ENCODE measurements around the gene PANX2. TPM values are rescaled to one million over a fixed set of nuclear protein-coding genes. Genes with fewer than 3 reads are reported as not detected.

PANX2 gene
- total RNA-seq, 4 donors from 2014 or later = 0.40 to 0.83 TPM; not detected in 2

DNA sequence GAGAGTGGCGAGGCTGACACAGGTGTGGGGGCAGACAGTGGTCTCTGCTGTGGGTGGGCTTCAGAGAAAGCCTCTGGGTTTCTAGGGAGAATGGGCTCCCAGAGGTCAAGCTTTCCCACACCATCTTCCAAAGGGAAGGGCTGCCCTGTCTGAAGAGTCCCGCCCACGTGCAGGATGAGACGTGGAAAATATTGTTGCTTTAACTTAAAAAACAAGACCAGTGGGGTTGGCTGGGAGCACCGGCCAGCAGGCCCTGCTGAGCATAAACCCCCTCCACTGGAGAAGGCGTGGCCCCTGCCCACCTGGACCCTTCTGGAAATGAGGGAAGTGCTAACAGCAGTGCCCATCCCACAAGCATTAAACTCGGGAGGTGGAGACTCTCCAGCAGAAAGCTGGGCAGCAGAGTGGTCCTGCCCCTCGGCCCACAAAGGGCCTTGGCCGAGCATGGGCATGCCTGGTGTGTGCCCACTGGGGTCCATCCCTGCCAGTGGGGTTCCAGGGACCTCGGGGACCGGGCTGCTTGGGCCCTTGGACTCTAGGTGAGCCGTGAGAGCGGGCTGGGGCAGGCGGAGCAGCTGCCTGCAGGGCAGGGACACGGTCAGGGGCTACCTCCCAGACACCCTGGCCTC, 45.6 kb downstream of the PANX2 start:
- Histone ChIP-seq H3K27me3 (no peaks in the 10 kb centered on the region), H3K4me1 (no peaks in the 10 kb centered on the region), H3K4me3 (no peak overlapping the region), H3K27ac (peak overlapping the region in 1 of 4 donors; percentile 43), H3K36me3 (peaks cover 0 to 82% of the 10 kb centered on the region in 2 donors), H3K9me3 (no peaks in the 10 kb centered on the region)
- TF ChIP-seq, protein P1, sequence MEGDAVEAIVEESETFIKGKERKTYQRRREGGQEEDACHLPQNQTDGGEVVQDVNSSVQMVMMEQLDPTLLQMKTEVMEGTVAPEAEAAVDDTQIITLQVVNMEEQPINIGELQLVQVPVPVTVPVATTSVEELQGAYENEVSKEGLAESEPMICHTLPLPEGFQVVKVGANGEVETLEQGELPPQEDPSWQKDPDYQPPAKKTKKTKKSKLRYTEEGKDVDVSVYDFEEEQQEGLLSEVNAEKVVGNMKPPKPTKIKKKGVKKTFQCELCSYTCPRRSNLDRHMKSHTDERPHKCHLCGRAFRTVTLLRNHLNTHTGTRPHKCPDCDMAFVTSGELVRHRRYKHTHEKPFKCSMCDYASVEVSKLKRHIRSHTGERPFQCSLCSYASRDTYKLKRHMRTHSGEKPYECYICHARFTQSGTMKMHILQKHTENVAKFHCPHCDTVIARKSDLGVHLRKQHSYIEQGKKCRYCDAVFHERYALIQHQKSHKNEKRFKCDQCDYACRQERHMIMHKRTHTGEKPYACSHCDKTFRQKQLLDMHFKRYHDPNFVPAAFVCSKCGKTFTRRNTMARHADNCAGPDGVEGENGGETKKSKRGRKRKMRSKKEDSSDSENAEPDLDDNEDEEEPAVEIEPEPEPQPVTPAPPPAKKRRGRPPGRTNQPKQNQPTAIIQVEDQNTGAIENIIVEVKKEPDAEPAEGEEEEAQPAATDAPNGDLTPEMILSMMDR (IDR thresholded peaks at IDR 0.05 in 4 of 5, conservative IDR thresholded peaks at IDR 0.05 in 1 of 5) = no peak
- no peak for TF ChIP-seq POLR2A (IDR thresholded peaks at IDR 0.05)
- in situ Hi-C loops (cut with MboI; ENCODE audit: low sequenced_read_pairs in 4 of 4) = no loop called here
- DNase-seq = no peak
- no peak for ATAC-seq
- intact Hi-C loops (cut with DNase I; ENCODE audit: low total_unique reads) = no loop called here

DNA sequence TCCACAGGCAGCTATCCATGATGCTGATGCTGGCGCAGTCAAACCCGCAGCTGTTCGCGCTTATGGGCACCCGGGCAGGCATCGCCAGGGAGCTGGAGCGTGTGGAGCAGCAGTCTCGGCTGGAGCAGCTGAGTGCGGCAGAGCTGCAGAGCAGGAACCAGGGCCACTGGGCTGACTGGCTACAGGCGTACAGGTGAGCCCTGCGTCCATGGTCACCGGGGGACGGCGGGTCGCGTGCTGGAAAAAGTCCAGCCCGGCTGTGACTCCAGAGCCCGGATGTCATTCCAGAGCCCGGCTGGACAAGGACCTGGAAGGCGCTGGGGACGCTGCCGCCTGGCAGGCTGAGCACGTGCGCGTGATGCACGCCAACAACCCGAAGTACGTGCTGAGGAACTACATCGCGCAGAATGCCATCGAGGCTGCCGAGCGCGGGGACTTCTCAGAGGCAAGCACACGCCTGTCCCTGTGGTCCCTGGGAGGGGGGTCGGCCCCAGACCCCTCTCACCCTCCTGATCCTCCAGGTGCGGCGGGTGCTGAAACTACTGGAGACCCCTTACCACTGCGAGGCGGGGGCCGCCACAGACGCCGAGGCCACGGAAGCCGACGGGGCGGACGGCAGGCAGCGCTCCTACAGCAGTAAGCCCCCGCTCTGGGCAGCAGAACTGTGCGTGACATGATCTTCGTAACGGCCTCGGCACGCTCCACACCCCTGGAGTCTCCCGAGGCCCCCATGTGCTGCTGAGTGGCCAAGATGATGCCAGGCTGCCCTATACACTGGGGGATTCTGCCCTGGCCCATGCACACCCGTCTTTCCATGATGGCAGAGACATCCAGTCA, 46.4 kb downstream of the PANX2 start:
- no peak for TF ChIP-seq POLR2A (IDR thresholded peaks at IDR 0.05)
- TF ChIP-seq, protein P1 (IDR thresholded peaks at IDR 0.05 in 4 of 5, conservative IDR thresholded peaks at IDR 0.05 in 1 of 5) = no peak
- intact Hi-C loops (cut with DNase I; ENCODE audit: low total_unique reads) (no loop called here), in situ Hi-C loops (cut with MboI; ENCODE audit: low sequenced_read_pairs in 4 of 4) (no loop called here)
- ATAC-seq = no peak
- Histone ChIP-seq H3K27me3 (no peaks in the 10 kb centered on the region), H3K27ac (no peak overlapping the region), H3K4me1 (no peaks in the 10 kb centered on the region), H3K36me3 (peaks cover 0 to 87% of the 10 kb centered on the region in 2 donors), H3K4me3 (no peak overlapping the region), H3K9me3 (no peaks in the 10 kb centered on the region)
- no peak for DNase-seq

DNA sequence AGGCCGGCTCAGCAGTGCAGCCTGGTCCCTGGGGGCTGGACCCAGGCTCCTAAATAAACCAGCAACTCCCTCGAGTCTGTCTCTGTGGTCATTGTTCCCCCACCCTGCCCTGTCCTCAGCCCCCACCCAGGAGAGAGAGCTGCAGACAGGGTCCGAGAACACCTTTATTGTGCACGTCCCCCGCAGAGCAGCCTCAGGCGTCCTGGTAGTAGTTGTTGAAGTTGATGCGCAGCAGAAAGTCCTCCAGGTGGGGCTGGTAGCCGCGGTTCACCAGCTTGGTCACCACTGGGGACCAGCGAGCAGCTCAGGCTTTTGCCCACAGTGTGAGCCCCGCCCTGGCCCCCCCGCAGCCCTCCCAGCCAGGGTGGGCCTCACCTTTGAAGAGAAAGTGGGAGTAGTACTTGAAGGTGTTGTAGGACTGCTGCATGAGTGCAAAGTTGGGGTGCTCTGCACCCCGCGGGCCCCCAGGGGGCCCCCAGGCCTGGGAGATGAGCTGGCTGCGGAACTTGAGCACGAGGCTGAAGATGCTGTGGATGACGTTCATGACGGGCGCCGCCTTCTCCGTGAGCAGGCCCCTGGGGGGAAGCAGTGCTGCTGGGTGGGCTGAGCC, 47.1 kb downstream of the PANX2 start:
- H3K4me1 ChIP-seq = no peaks in the 10 kb centered on the region
- no peak overlapping the region for H3K27ac ChIP-seq
- no peaks in the 10 kb centered on the region for H3K27me3 ChIP-seq
- TF ChIP-seq POLR2A (IDR thresholded peaks at IDR 0.05) = no peak
- TF ChIP-seq, protein P1 (IDR thresholded peaks at IDR 0.05 in 4 of 5, conservative IDR thresholded peaks at IDR 0.05 in 1 of 5) = no peak
- no peaks in the 10 kb centered on the region for H3K9me3 ChIP-seq
- peaks cover 0 to 87% of the 10 kb centered on the region in 2 donors for H3K36me3 ChIP-seq
- ATAC-seq (no peak), DNase-seq (no peak)
- in situ Hi-C loops (cut with MboI; ENCODE audit: low sequenced_read_pairs in 4 of 4) = no loop called here
- intact Hi-C loops (cut with DNase I; ENCODE audit: low total_unique reads) = no loop called here
- no peak overlapping the region for H3K4me3 ChIP-seq

DNA sequence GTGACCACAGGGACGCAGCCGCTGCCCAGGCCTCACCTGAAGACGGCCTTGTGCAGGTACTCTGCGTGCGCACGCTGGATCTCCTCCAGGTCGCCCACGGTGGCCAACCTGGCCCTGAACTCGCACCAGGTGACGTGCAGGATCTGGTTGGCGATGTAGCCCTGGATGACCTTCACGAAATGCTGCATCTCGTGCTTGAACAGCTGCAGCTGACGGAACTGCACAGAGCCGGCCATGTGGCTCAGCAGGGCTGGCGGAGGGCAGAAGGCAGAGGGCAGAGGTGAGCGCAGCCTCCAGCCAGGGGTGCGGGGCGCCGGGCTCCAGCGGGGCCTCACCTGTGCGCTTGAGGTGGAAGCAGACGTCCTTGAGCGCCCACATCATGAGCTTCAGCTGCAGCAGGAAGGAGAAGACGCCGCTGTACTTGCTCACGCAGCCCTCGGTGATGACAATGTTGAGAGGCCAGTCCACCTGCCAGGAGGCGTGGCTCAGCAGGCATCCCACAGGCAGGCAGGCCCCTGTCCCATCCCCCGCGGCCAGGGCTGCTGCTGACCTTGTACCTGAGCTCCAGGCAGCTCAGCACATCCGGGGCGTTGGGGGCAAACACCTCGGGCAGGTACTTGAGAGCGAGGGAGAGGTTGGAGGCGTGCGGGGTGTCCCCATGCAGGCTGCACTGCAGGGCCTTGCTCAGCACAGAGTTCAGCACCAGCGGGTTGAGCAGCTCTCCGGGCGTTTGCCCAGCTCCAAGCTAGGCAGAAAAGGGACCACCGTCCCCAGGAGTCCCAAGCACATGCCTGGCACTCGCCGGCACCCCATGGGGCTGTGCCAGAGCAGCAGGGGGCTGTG, 47.8 kb downstream of the PANX2 start:
- Histone ChIP-seq H3K9me3 (no peaks in the 10 kb centered on the region), H3K36me3 (peaks cover 0 to 90% of the 10 kb centered on the region in 2 donors), H3K4me3 (no peak overlapping the region), H3K27ac (peak overlapping the region; percentile 31 to 61 (median 46)), H3K27me3 (no peaks in the 10 kb centered on the region), H3K4me1 (no peaks in the 10 kb centered on the region)
- ATAC-seq = no peak
- in situ Hi-C loops (cut with MboI; ENCODE audit: low sequenced_read_pairs in 4 of 4) = no loop called here
- DNase-seq = no peak
- TF ChIP-seq, protein P1 (IDR thresholded peaks at IDR 0.05 in 4 of 5, conservative IDR thresholded peaks at IDR 0.05 in 1 of 5) = no peak
- TF ChIP-seq POLR2A (IDR thresholded peaks at IDR 0.05) = no peak
- intact Hi-C loops (cut with DNase I; ENCODE audit: low total_unique reads) = no loop called here

Data from gastrocnemius medialis (tissue), 4 donors.